HEK293 (cell line): ENCODE data around the gene JAKMIP1.

Source experiments
- CTCF ChIP-seq: fragments of 450-650 bp; formaldehyde crosslinking; IDR thresholded peaks from 2 replicates; pipeline ENCODE4 v1.5.1; 2016; ENCODE audit warnings: missing biosample characterization, missing genetic modification characterization
- PRDM2 ChIP-seq: fragments of 450-650 bp; formaldehyde crosslinking; IDR thresholded peaks from 2 replicates; pipeline ENCODE4 v1.5.1; 2016; ENCODE audit warnings: missing biosample characterization, missing genetic modification characterization, borderline replicate concordance
- ZNF121 ChIP-seq: fragments of 450-650 bp; formaldehyde crosslinking; IDR thresholded peaks from 2 replicates; pipeline ENCODE4 v1.5.1; 2016; ENCODE audit warnings: missing biosample characterization, missing genetic modification characterization
- ZNF146 ChIP-seq: fragments of 450-650 bp; formaldehyde crosslinking; IDR thresholded peaks from 2 replicates; pipeline ENCODE4 v1.5.1; 2016; ENCODE audit warnings: missing biosample characterization, missing genetic modification characterization
- TF ChIP-seq, protein P1 (sequence below): fragments of 450-650 bp; formaldehyde crosslinking; IDR thresholded peaks from 2 replicates; pipeline ENCODE4 v1.5.1; 2016; ENCODE audit warnings: missing biosample characterization, missing genetic modification characterization

DNA sequence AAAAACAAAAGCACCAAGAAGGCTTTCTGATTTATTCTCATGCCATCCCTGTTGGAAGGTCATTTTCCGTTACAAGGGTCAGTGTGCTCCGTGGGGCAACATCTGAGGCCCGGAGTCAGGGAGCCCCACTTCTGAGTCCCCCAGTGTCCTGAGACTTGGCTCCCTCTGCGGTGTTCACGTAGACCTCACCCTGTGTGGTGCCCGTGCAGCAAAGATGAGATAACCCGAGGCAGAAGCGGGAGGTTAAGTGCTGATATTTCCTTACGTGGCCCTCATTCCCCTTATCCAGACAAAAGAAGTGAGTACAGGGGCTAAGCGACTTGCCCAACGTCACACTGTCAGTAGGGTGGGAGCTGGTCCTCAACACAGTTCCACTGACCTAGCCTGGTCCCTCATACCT is 3.5 kb downstream of the JAKMIP1 start:
- TF ChIP-seq CTCF, result no peak
- TF ChIP-seq PRDM2 (tag by site-specific recombination), result no peak
- no peak for TF ChIP-seq ZNF146 (tag by site-specific recombination)
- TF ChIP-seq, protein P1, sequence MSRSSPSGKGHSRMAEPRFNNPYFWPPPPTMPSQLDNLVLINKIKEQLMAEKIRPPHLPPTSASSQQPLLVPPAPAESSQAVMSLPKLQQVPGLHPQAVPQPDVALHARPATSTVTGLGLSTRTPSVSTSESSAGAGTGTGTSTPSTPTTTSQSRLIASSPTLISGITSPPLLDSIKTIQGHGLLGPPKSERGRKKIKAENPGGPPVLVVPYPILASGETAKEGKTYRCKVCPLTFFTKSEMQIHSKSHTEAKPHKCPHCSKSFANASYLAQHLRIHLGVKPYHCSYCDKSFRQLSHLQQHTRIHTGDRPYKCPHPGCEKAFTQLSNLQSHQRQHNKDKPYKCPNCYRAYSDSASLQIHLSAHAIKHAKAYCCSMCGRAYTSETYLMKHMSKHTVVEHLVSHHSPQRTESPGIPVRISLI (tag by site-specific recombination), result no peak
- TF ChIP-seq ZNF121 (tag by site-specific recombination), result no peak
